NCI-H1092 (cell line): ENCODE data around the gene HNRNPD.
"Not testable (repeated sequence)": the region's sequence is repeated elsewhere in the genome, so short reads cannot be mapped to it uniquely, and the experiment has no call there.

Source experiments
- DNase-seq: peaks from one replicate; lab custom pipeline; 2025; lab: John Stamatoyannopoulos, UW

Gene HNRNPD

DNA sequence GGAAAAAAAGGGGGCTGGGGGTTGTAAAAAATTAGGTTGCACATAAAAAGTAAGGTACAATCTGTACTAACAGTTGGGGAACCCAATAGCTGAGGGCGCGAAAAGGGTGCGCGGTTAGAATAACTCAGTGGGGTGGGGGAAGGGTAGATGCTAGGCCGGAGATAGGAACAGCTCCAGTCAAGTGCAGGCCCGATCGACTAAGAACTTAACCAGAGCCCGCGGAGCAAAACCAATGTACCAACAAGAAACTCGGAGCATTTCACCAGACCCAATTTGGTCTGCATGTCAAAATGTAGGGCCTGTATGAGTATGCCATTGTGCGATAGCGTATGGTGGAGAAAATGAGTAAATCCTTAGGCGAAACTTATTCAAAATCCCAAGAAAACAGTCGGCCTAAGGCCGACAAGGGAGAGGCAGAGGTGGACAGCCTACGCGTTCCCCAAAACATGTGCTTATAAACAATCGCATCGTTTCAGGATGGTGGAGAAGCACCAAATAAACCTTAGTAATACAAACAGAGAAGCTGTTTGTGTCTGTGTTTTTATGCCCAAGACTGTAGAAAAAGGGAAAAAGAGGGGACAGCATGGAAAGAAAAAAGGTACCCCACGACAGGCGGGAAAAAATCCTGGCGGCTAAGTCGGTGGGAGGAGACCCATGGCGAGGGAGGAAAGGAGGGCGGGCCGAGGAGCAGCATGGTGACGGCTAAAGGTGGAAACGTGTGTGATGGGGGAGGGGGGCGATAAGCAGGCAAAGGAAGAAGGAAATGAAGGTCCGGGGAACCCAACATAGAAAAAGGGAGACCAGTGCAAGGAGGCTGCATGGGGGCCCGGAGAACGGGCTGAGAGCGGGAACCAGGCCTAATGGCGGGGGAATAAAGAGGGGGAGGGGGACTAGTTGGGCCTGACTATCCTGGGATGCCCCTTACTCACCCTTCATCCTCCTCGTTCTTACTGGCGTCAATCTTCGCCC is 990 bp downstream of the HNRNPD start:
- peak; percentile 56 for DNase-seq

GRCh38 chr4:82371497-82371896 is 2.3 kb downstream of the HNRNPD start:
- DNase-seq, result no peak

- no peak for DNase-seq
These were observed 6.2 kb downstream of the HNRNPD start for GRCh38 chr4:82367438-82368097.

DNA sequence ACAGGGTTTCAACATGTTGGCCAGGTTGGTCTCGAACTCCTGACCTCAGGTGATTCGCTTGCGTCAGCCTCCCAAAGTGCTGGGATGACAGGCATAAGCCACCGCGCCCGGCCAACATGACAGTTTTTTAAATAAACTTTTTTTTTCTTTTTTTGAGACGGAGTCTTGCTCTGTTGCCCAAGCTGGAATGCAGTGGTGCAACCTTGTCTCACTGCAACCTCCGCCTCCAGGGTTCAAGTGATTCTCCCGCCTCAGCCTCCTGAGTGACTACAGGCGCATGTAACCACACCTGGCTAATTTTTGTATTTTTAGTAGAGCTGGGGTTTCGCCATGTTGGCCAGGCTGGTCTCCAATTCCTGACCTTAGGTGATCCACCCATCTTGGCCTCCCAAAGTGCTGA is 7.4 kb downstream of the HNRNPD start:
- DNase-seq, result not testable (repeated sequence)

GRCh38 chr4:82363896-82364487 is 9.8 kb downstream of the HNRNPD start:
- no peak for DNase-seq

DNA sequence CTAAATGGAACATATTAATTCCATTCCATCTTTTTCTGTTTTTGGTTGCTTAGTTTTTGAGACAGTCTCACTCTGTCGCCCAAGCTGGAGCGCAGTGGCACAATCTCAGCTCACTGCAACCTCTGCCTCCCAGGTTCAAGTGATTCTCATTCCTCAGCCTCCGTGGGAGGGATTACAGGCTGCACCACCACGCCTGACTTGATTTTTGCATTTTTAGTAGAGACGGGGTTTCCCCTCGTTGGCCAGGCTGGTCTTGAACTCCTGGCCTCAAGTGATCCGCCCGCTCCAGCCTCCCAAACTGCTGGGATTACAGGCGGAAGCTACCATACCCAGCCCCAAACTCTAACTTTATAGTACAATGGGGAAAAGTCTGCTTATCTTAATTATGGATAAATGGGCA is 11.2 kb downstream of the HNRNPD start:
- DNase-seq, result no peak

GRCh38 chr4:82360298-82361177 is 13.3 kb downstream of the HNRNPD start:
- DNase-seq, result no peak

DNA sequence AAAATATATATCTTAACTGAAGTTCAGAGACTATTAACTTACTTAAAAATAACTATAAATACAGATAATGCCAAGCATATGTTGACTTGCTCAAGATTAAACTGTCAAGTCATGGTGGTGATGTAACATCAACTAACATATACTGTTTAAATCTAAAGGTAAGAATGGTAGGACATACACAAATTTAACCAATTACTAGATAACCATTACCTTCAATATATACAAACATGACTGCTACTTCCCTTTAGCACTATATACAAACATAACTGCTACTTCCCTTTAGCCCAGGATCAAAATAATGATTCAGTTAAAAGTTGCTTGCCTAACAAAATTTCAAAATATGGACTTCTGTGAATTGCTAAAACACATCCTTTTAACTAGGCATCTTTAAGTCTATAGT is 14.9 kb downstream of the HNRNPD start:
- DNase-seq, result no peak

GRCh38 chr4:82357640-82358039 is 16.2 kb downstream of the HNRNPD start:
- no peak for DNase-seq

DNA sequence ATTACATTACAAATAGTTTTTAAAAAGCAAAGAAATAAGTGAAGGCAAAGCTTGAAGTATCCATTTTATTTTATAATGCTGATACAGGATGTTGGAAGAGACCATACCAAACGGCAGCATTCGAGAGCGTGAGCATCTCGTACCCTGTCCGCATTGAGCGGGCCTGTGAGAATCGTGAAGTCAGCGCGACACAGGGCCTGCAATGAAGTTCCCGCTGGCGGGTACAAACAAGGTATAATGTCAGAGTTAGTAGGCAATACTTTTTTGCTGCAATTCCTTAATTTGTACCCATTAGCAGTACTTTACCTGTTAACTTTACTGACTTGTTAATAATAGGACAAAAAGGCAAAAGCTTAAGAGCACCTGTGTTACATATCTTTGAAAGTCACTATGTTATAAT is 19.0 kb downstream of the HNRNPD start:
- no peak for DNase-seq

DNA sequence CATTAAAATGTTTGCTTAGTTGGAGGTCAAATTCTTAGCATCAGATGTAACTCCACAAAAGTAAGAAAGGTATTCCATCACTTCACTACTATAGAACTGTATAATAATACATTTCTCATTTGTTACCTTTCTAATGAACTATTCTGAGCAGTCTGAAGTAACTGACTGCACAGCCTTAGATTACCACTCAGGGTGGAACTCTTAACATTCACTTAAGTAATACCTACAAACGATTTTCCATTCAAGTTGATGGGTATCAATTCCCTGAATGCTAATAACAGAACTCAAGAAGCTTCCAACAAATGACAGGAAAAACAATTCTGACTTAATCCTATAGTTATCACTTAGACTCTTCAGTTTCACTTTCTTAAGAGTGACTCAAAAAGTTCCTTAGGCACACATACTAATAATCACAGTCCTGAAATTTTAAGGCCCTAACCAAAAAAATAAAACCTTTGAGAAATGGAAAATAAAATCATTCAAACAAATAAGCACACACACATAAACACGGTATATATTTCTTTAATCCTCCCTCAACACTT is 20.9 kb downstream of the HNRNPD start:
- DNase-seq, result no peak

- DNase-seq, result no peak
These were observed 21.5 kb downstream of the HNRNPD start for GRCh38 chr4:82352118-82352824.

GRCh38 chr4:82346126-82346525 is 27.7 kb downstream of the HNRNPD start:
- DNase-seq, result no peak

DNA sequence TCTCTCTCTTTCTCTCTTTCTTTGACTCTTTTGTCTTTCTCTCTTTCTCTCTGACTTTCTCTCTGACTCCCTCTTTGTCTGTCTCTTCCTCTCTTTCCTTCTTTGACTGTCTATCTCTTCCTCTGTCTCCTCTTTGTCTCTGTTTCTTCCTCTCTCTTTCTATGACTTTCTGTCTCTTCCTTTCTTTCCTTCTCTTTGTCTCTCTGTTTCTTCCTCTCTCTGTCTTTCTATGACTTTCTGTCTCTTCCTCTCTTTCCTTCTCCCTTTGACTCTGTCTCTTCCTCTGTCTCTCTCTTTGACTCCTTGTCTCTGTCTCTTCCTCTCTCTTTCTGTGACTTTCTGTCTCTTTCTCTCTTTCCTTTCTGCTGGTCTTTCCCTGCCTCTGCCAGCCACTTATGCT is 38.7 kb downstream of the HNRNPD start:
- DNase-seq, result no peak

DNA sequence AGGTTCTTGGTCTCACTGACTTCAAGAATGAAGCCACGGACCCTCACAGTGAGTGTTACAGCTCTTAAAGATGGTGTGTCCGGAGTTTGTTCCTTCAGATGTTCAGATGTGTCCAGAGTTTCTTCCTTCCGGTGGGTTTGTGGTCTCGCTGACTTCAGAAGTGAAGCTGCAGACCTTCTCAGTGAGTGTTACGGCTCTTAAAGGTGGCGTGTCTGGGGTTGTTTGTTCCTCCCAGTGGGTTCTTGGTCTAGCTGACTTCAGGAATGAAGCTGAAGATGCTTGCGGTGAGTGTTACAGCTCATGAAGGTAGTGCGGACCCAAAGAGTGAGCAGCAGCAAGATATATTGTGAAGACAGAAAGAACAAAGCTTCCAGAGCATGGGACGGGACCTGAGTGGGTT is 40.1 kb downstream of the HNRNPD start:
- not testable (repeated sequence) for DNase-seq

DNA sequence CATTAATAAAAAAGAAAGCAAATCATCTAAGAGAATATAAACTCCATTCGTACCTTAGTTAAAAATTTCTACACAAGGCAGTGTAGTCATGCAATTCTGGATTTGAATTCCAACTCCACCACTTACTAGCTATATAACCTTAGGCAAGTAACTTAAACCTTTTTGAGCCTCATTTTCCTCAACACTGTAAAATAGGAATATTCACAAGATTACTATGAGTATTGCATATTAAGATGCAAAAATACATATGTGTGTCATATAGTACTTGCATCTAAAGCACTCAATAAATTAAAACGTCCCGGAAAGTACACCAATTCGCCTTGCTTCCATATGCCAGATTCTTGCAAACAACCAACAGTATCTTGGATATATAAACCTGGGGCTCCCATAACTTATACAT is 42.0 kb downstream of the HNRNPD start:
- DNase-seq, result no peak

- DNase-seq, result no peak
These were observed 53.4 kb downstream of the HNRNPD start for GRCh38 chr4:82320351-82320750.

DNA sequence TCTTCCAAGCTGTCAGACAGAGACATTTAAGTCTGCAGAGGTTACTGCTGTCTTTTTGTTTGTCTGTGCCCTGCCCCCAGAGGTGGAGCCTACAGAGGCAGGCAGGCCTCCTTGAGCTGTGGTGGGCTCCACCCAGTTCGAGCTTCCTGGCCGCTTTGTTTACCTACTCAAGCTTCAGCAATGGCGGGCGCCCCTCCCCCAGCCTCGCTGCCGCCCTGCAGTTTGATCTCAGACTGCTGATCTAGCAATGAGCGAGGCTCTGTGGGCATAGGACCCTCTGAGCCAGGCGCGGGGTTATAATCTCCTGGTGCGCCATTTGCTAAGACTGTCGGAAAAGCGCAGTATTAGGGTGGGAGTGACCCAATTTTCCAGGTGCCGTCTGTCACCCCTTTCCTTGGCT is 70.7 kb downstream of the HNRNPD start:
- not testable (repeated sequence) for DNase-seq
